Fibroblast of peridontal ligament (primary cell): ENCODE data around the gene NFE2L3.
"Not testable (repeated sequence)": the region's sequence is repeated elsewhere in the genome, so short reads cannot be mapped to it uniquely, and the experiment has no call there.

ENCODE experiments used
- DNase-seq: peaks from one replicate; pipeline ENCODE4 v3.0.0-alpha.2; 2010; ENCODE audit errors: extremely low read depth

NFE2L3 gene

GRCh38 chr7:26168458-26169023 lies 16.5 kb downstream of the NFE2L3 start:
- DNase-seq = no peak

DNA sequence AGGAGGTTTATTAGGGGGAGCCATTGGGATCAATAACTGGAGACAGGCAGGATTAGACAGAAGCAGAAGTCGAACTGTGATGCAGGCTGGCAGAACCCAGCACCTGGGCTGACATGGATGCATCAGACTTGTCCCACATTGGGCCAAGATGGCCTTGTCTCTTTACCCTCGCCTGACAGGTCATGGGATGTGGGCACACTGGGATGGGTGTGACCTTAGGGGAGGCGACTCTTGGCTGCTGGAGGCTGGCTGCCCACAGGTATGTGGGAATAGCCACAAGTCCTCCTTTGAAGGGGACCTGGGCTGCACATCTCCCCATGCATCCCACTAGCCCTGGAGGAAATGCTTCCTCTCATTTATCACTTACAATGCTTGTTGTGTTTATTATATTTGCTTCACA lies 17.3 kb downstream of the NFE2L3 start:
- DNase-seq = no peak

DNA sequence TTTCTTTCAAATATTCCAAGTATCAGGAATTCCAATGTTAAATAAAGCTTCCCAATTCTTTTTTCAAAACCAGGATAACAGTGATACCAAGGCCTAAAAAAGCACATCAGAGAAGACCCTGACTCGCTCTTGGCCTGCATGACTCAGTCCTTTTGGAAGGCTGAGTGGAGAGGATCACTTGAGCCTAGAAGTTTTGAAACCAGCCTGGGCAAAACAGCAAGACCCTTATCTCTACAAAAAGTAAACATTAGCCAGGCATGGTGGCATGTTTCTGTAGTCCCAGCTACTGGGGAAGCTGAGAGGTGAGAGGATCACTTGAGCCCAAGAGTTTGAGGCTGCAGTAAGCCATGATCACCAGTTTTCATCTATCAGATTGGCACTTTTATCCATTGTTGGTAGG lies 18.7 kb downstream of the NFE2L3 start:
- DNase-seq = no peak

DNA sequence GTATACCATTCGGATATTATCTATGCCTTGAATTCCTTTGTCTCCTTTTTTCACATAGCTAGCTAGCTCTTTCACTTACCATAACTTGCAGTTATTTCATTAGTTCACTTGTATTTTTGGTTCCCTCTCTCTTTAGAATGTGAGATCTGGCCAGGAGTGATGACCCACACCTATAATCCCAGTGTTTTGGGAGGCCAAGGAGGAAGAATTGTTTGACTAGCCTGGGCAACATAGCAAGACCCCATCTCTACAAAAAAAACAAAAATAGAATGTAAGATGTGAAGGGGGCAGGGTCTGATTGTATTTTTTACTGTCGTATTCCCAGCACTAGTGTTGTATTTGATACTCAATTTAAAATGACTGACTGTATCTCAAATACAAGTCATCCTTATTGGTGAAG lies 19.6 kb downstream of the NFE2L3 start:
- DNase-seq = no peak

DNA sequence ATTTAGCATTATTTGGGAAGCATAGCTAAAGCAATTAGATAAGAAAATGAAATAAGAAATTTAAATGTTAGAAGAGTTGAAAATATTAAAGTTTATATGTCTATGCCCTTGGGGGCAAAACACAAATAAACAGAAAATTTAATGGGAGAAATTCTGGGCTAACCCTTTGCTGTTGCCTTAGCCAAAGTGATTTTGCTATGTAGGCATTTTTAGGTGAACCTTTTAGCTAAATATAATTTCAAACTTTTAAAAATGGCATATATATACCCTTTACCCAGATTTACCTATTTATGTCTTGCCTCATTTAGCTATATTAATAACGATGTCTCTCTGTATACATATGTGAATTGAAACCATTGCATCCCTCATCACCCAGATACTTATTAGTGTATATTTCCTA lies 20.1 kb downstream of the NFE2L3 start:
- DNase-seq = no peak

- DNase-seq = not testable (repeated sequence)
Observed at GRCh38 chr7:26175903-26176302, 23.9 kb downstream of the NFE2L3 start.

DNA sequence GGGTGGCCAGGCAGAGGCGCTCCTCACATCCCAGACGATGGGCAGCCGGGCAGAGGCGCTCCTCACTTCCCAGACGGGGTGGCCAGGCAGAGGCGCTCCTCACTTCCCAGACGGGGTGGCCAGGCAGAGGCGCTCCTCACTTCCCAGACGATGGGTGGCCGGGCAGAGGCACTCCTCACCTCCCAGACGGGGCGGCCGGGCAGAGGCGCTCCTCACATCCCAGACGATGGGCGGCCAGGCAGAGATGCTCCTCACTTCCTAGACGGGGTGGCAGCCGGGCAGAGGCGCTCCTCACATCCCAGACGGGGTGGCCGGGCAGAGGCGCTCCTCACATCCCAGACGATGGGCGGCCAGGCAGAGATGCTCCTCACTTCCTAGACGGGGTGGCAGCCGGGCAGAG lies 24.7 kb downstream of the NFE2L3 start:
- not testable (repeated sequence) for DNase-seq

GRCh38 chr7:26177269-26177668 lies 25.3 kb downstream of the NFE2L3 start:
- not testable (repeated sequence) for DNase-seq

GRCh38 chr7:26178272-26178960 lies 26.4 kb downstream of the NFE2L3 start:
- no peak for DNase-seq

GRCh38 chr7:26179422-26179821 lies 27.4 kb downstream of the NFE2L3 start:
- DNase-seq = no peak

GRCh38 chr7:26179826-26180497 lies 28.0 kb downstream of the NFE2L3 start:
- no peak for DNase-seq

GRCh38 chr7:26180792-26181198 lies 28.8 kb downstream of the NFE2L3 start:
- no peak for DNase-seq

DNA sequence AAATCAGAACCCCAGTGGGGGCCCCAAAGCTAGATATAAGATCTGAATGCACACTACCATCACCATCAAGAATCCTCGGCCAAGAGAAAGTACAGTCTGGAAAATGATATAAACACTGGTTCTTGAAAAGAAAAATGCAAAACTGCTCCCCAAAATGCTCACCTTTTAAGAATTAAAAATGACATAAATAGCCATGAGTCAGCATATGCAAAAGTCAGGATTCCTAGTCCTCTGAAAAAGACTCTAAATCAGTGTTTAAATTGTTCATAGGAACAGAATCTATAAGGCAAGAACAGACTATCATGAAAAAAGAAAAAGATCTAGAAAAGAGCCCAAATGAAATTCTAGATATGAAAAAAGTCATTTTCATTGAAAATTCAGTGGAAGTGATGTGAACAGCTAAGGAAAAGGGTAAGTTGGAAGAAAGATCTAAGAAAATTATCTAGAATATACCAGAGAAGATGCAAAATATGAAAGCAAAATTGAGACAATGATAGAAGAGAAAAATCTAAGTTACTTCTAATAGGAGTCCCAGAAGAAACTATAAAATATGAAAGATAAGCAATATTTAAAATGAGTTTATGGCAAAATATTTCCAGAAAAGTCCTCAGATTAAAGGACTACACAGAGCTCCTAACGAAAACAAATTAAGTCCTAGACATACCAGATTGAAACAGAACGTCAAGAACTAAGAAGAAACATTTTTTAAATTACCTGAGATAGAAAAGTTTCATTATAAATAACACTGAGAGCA lies 29.7 kb downstream of the NFE2L3 start:
- DNase-seq = no peak

- no peak for DNase-seq
Observed at GRCh38 chr7:26182283-26182682, 30.3 kb downstream of the NFE2L3 start.

DNA sequence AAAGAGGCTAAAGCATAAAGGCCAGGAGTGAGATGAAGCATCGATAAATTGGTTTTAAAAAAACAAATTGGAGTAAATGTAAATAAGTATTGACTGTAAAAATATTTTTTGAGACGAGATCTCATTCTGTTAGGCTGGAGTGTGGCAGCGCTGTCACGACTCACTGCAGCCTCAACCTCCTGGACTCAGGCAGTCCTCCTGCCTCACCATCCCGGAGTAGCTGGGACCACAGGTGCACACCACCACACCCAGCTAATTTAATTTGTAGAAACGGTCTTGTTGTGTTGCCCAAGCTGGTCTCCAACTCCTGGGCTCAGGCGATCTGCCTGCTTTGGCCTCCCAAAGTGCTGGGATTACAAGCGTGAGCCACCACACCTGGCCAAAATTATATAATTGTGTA lies 30.7 kb downstream of the NFE2L3 start:
- no peak for DNase-seq

- peak; percentile 38 for DNase-seq
Observed at GRCh38 chr7:26183545-26184280, 31.7 kb downstream of the NFE2L3 start.

DNA sequence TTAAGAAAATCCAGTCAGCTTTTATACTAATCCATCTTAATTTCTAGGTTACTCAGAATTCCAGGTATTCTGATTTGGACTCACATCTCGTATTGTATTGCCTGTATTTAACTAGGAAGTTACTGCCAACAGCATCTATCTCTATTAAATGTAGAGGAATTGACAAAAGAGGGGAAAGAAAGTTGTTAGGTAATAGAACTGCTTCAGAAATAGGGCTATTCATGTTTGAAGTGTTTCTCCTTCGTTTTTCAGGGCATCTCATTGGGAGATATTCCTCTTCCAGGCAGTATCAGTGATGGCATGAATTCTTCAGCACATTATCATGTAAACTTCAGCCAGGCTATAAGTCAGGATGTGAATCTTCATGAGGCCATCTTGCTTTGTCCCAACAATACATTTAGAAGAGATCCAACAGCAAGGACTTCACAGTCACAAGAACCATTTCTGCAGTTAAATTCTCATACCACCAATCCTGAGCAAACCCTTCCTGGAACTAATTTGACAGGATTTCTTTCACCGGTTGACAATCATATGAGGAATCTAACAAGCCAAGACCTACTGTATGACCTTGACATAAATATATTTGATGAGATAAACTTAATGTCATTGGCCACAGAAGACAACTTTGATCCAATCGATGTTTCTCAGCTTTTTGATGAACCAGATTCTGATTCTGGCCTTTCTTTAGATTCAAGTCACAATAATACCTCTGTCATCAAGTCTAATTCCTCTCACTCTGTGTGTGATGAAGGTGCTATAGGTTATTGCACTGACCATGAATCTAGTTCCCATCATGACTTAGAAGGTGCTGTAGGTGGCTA lies 32.5 kb downstream of the NFE2L3 start:
- not testable (repeated sequence) for DNase-seq

DNA sequence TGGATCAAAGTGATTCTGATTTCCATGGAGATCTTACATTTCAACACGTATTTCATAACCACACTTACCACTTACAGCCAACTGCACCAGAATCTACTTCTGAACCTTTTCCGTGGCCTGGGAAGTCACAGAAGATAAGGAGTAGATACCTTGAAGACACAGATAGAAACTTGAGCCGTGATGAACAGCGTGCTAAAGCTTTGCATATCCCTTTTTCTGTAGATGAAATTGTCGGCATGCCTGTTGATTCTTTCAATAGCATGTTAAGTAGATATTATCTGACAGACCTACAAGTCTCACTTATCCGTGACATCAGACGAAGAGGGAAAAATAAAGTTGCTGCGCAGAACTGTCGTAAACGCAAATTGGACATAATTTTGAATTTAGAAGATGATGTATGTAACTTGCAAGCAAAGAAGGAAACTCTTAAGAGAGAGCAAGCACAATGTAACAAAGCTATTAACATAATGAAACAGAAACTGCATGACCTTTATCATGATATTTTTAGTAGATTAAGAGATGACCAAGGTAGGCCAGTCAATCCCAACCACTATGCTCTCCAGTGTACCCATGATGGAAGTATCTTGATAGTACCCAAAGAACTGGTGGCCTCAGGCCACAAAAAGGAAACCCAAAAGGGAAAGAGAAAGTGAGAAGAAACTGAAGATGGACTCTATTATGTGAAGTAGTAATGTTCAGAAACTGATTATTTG lies 33.3 kb downstream of the NFE2L3 start:
- DNase-seq = no peak

DNA sequence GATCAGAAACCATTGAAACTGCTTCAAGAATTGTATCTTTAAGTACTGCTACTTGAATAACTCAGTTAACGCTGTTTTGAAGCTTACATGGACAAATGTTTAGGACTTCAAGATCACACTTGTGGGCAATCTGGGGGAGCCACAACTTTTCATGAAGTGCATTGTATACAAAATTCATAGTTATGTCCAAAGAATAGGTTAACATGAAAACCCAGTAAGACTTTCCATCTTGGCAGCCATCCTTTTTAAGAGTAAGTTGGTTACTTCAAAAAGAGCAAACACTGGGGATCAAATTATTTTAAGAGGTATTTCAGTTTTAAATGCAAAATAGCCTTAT lies 33.8 kb downstream of the NFE2L3 start:
- DNase-seq = no peak
